ENCODE results near the gene CCNA2.

GRCh38 chr4:121806411-121806810 is 17.3 kb downstream of the CCNA2 start:
- no peak for TF ChIP-seq CTCF (IDR thresholded peaks at IDR 0.05; ENCODE audit: low read depth, low read length, missing input control)
- TF ChIP-seq TAF1 (conservative IDR thresholded peaks at IDR 0.05): no peak
- TF ChIP-seq RXRA (IDR thresholded peaks at IDR 0.05): no peak
- no peak for TF ChIP-seq MAX (IDR thresholded peaks at IDR 0.05)
- TF ChIP-seq SP1 (IDR thresholded peaks at IDR 0.05): no peak
- no peak for TF ChIP-seq NR2F2 (IDR thresholded peaks at IDR 0.05)
- no peak for TF ChIP-seq YY1 (IDR thresholded peaks at IDR 0.05)
